Measurements from ENCODE around the gene UVRAG.

Gene UVRAG

DNA sequence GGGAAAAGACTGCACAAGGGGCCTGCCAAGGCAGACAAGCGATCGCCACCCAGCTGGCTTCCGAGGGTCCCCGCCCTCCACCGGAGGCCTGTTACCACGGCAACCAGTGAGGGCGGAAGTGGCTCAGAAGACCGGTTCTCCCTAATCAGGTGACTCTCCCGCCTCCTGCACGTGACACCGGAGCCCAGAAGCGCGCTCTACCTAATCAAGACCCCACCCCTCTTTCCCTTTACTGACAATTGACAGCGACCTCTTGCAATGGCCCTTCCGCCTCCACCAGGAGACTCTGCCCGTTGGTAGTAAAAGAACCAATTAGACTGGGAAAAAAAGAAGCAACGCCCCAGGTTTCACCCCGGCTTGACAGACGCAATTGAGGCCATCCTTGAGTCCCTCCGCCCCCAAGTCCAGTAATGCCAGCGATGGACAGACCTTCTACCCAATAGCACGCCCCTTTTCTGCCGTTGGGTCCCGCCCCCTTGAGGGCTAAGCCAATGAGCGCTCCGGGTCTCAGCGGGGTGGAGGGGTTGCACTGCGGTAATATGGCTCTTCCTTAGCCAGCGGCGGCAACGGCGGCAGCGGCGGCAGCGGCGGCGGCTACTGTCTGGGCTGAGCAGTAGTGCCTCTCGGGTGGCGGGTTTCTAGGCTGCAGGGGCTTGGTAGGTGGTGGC is at the start of gene UVRAG:
Gene UVRAG (plus strand): TSS at position 534 of the 668 bp plus-strand sequence. CDS start 198 bp downstream, outside the sequence.
- peak; percentile 99 for DNase-seq

DNA sequence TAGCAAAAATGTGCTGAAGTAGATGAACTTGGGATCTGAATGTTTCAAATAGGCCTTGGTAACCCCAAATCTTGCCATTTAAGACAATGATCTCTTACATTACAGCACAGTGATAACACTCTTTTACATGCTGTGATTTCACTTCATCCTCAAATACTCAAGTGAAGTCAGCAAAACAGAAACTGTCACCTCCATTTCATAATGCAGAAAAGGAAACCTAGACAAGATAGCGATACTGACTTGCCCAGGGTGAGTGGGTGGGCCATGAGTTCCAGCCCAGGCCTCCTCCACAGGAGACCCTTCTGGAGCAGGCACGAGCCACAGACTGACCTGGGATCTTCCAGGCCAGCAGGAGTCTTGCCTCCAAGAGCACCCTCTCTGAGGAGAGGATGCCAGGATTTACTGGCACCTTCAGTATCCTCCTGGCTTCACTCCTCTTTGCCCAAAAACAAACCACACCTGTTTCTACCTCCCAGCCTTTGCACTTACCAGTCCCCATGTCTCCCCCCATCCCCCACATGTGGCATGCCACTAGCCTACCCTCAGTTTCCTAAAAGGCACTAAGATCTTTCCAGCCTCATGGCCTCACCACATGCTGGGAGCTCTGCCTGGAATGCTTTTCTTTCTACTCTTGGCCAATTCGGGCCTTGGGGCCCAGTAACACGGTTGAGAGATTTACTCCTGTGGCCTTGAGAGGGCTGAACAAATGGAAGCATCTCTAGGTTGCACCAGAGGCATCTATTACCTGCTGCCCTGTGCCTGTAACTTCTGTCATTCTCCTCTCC is 48.4 kb upstream of the UVRAG start:
- DNase-seq = no peak

DNA sequence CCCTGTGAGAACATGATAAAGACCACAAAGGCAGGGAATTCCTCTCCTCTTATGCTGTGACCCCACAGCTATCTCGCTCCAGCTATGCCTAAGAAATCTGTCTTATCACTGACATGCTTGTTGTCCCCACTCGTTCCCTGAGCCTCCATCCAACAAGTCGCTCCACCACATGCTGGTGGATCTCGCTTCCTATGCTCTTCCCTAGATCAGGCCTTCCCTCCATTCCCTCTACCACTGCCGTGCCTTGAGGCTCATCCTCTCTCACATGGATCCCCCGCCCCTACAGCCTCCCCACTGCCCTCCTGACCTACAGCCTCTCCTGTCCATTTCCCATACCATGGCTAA is 47.8 kb upstream of the UVRAG start:
- no peak for DNase-seq

DNA sequence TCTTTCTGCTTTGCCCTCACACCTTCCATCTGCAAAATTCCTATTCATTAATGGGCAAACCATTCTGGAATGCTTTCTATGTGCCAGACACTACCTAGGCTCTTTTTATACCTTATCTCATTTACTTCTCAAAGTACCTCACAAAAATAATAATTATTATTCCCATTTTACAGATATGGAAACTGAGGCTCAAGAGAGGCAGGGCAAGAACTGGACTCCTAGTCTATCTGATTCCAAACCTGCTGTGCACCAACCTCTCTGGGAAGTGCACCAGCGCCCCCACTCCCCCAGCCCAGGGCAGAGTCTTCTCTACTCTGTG is 47.3 kb upstream of the UVRAG start:
- no peak for DNase-seq

DNA sequence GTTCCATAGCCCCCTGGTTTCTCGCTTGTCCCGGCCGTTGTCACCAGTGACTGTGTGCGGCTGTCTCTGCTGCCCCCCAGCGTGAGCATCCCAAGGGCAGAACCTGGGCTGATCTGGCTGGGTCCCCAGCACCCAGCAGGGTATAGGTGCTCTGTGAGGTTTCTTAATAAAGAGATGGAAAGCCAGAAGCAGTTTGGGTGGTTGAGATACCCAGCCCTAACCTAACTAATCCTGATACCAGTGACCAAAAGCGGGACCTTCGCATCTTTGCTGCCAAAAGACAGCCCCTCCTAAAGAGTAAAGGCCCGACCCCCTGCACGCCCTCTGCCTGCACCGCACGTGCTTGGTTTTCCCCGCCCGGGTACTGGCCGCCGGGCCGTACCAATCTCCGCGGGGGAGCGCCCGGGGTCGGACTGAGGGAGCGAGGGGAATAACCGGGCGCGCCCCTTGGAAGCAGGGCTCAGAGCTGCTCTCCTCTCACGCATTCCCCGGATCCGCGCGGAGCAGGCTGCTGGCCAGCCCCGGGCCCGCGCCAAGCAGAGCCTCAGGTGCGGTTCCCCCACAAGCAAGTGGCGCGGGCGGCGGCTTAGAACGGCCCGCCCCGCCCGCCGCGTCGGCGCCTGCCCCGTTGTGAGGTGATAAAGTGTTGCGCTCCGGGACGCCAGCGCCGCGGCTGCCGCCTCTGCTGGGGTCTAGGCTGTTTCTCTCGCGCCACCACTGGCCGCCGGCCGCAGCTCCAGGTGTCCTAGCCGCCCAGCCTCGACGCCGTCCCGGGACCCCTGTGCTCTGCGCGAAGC is 46.7 kb upstream of the UVRAG start, which contains the start of gene DGAT2:
Gene DGAT2 (plus strand): TSS at position 667 of the 797 bp plus-strand sequence. CDS start 214 bp downstream, outside the sequence.
- DNase-seq = peak; percentile 74

DNA sequence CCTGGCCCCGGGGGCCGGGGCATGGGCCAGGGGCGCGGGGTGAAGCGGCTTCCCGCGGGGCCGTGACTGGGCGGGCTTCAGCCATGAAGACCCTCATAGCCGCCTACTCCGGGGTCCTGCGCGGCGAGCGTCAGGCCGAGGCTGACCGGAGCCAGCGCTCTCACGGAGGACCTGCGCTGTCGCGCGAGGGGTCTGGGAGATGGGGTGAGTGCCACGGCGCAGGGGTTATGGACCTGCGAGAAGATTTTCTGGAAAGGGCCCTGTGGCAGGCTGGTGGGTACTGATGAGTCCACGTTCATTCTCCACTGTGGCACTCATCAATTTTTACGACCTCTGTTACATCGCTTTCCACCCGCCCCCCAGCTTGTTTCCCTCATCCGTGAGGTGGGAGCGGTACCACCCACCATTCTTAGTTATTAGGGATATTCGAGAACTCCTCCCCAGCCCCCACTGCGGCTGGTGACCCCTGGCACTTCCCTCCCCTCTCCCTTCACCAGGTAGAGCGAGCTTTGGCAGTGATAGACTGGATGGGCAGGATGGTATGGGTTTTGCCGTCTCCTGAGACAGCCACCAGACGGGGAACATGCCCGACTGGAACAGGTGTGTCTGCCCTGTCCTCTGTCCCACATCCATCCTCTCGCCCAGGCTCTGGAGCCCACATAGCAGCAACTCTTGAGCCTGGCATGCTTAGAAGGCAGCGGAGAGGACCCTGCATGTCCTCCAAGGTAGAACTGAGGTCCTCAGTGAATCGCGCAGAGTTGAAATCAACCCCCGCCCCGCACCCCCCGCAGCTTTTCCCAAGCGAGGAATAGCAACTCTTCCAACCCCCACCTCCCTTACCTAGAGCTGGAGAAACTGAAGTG is 45.9 kb upstream of the UVRAG start:
- DNase-seq = no peak

DNA sequence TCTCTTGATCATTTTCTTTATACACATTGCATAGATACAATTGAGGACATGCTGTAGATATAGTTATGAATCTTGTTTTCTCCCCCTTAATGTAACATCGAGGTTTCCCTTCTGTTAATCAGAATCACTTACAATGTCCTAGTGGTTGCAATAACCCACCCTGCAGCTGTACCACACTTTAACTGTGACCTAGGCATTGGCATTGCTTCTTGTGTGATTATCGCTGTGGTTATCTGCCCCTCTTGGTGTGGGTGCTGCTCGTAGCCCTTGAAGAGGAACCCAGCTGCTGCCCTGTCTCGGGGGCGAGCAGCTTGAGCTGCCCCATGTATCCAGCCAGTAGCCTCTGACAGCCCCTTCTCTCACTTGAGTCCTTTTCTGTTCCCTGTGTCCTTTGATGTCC is 44.9 kb upstream of the UVRAG start:
- no peak for DNase-seq

DNA sequence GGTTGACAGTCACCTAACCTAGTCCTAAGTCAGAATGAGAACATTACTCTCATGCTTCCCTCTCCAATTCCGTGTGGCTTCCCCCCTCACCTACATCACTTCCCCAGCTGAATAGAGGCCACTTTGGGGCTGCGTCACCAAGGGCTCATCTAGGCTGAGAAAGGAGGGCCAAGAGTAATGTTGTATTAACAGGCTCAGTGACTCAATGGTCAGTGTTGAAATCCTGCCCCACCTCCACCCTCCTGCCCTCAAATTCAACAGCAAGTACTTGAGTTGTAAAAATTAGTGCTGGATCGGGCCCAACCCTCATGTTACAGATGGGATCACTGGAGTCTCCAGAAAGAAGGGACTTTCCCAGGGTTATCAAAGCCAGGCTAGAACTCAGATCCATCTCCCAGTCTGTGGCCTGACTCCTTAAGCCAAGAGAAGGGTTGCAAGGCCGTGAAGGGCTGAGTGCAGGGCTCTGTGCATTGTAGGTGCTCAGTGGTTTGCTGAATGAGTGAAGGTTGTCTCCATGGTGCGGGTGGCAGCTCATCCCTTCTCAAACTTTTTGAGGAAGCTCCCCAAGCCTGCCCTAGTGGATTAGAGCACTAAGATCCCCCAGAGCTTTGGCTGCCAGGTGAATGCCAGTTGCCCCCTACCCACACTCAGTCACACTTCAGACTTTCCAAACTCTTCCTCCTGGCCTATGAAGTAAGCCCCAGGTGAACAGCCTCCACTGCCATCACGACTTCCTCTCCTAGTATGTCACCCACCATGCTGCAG is 43.2 kb upstream of the UVRAG start:
- DNase-seq = no peak

DNA sequence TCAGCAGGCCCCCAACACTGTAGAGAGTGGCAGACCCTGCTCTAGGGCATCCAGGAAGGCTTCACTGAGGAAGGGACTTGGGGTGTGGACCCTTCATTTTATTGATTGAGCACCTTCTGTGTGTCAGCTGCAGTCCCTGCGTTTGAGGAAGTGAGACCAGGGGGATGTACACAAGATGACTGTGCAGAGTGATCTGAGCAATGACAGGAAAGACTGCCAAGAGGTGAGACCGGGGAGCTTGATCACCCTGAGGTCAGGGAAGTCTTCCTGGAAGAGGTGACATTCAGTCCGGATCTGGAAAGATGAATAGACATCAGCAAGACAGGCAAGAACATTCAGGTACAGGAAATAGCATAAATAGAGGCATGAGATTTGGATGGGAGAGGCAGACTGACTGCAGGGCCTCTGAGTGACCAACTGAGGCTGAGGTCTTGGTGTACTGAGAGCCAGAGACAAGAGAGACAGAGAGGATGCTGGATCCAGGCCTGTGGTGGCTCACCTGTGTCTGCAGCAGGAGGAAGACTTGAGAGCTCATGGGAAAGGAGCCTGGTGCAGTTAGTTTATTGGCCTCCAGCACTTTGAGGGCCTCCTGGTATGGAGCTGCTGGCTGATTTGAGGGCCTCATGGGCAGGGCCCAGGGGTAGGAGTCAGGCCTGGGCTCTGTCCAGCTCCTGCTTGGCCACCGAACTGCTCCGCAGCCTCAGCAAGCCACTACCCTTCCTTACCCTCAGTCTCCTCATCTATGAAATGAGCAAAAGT is 41.2 kb upstream of the UVRAG start:
- DNase-seq = no peak

DNA sequence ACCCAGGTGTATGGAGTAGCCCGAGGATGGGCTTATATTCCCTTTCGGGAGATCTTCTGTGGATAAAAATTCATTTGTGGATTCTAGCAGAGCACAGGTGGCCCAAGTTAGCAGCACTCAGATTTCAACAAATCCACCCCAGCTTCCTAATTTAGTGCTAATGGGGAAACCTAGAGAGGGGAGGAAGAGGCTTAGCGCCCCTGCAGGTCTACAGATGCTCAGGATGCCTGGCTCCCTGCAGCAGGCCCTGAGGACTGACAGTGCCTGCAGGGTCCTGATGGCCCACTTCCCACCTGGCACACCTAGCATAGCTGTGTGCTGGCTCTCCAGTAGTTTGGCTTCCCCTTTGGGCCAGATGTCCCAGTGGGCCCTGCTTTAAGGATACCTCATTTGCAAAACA is 40.0 kb upstream of the UVRAG start:
- no peak for DNase-seq

DNA sequence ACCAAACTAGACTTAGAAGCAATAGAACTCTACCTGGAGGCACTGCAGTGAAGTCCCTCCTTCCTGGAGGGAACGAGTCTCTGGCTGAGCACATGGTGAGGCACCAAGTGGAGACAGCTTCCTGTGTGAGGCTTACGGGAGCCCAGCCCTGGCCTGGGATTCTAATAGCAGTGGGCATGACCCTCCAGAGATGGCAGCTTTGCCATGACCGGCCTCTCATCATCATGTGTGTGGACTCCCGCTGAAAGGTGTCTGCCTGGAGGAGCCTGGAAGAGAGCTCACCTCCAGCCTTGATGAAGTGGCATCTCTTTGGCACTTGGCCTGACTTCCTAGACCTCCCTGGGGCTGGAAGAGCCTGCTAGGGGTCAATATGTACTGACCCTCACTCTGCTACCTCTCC is 38.5 kb upstream of the UVRAG start:
- DNase-seq = no peak

DNA sequence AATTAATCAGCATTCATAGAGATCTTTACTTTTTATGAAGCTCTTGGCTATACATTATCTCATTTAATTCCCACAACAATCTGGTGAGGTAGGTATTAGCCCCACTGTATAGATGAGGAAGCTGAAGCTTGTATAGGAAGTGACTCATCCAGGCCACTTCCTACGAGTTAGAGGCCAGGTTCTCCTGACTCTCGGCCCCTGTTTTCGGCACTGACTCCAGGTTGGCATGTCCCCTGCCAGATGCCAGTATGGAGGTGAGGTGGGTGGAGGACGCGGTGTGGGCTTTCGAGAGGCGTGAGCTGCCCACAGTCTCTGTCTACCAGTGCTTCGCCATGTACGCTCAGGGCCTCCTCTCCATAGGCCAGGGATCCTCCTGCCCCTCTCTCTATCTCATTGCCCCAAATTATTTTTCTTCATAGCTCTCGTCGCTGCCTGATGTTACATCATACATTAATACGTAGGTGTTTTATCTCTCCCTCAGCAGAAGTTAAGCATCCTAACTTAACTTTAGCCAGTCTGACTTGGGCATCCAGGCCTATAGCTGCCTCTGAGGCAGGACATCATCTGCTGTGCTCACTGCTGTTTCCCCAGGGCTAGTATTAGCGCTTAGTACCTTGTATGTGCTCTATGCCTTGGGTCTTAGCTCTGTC is 37.4 kb upstream of the UVRAG start:
- no peak for DNase-seq

DNA sequence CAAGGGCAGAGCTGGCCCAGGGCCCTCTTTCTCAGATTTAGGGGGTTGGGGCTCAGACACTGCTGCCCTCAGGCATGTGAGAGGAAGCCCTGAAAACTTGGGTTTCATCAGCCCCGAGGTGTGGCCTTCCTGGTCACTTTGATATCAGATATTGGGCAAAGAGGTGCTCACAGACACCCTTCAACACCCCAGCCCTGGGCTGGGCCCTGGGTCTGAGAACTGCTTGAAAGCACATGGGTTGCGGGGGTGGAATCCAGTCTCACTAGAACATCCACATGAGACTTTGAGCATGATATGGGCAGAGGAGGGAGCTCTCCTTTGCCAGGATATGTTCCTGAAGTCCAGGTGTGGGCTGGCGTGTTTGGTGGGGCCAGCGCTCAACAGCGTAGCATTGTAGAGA is 36.0 kb upstream of the UVRAG start:
- DNase-seq = no peak

DNA sequence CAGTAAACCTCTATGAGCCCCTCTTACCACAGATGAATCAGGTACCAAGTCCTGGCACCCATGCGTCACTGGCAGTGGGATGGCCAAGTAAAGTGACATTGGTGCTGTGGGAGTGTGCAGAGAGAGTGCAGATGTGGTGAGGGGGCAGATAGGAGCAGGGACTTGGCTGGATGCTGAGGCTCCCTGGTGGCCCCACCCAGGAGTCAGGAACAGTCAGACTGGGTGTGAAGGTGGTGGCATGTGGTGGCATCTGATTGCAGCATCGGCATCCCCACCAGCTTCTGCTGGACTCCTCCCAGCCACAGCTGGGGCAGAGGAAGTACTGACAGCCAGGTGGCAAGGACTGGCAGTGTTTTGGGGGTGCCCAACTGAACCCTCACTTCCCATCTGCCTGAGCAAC is 35.0 kb upstream of the UVRAG start:
- no peak for DNase-seq

DNA sequence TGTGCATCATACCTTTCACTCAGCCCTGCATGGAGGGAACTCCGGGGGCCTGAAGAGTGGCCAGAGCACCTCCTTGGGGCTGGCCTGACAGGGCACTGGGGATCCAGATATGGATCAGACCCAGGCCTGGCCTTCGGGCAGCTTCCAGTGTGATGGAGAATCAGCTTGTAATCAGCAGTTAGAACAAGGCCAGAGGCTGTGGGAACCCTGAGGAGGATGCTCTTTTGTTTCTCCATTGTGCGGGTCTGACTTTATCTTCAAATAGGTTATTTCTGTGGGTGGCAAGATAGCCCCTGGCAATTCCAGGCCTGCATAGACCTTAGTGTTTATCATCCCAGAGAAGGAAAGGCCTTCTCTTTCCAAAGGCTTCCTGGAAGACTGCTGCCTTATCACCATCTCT is 34.1 kb upstream of the UVRAG start:
- DNase-seq = no peak

DNA sequence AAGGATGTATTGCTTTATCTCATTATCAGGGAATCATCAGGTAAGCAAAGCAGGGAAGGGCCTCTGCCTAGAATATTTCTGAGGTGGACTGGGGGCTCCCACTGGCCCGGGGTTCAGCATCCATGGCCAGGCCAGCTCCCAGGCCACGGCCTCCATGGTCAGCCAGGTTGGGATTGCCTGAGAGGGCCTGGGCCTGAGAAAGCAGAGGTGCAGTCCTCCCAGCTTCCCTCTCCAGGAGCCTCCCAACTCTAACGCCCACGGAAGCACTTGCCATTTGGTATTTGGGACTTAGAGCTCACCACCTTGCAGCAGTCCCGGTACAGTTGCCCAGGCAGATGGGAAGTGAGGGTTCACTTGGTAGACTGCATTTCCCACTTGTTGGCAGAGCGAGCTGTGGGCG is 33.7 kb upstream of the UVRAG start:
- DNase-seq = no peak

DNA sequence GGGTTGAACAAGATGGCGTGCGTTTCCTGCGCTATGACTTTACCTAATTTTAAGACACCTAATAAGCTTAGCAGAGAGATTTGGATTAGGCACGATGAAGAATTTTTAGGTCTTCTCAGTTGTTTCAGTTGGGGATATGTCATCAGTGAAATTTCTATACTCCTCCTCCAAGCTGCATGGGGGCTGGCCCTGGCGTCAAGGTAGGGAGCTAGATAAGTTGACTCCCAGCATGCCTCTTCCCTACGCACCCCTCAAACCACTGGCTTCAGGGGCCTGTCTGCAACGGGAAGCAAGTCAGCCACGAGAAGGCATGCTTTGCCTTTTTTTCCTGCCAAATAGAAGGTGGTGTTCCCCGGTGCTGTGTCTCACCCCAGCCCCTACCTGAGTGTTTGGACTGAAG is 33.2 kb upstream of the UVRAG start:
- DNase-seq = no peak

DNA sequence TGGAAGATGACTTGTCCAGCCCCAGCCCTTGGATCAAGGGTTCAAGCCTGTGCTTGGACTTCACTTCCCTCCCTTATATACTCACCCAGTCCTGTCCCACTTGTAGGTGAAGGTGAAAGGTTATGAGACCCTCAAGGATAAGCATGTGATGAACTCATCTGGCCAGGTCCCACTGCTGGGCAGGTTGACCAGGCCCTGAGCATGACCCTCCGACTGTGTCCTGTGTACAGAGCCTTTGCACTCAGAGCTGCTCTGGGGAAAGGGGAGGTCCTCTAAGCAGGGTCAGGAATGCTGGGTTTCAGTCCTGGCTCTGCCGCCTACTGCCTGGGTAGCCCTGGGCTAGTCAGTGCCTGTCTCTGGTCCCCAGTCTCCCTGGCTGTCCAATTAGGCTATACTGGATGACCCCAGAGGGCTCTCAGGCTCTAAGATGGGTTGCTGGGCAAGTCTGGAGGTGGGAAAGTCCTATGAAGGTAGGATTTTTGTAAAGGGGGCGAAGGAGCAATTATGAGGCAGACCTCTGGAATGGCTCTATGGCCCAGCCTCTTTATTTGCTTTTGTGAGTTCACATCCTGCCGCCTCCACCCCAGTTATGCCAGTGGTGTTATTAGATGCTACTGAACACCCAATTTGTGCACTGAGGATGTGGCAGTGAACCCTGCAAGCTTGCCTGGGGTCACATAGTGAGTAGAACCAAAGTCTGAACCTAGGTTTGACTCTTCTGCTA is 32.3 kb upstream of the UVRAG start:
- DNase-seq = no peak

DNA sequence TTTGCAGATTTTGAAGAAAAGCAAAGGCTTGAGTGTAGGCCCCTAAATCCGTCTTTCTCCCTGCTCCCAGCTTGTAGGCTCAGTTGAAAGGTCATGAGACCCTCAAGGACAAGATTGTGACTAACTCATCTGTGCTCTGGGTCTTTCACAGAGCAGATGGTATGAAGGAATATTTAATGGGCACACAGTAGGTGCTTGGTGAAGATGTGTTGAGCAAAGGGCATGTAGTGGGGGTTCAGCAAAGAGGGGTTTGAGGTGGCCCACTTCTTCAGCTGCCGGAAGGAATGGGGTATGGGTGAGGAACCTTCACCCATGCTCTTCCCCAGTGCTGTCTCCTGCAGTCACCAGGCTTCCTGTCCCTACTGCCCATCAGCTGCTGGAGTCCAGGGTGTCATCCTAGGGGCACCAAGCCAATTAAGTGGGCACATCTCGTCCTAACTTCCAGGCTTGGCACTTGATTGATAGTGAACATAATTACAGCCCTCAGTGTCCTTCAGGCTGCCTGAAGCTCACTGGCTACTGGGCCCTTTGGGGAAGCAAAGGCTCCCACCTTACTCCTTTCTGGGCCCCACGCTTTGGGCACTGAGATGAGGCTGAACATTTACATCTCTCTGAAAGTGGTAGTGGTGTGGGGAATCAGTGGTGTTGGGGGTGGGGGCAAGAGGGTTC is 31.5 kb upstream of the UVRAG start:
- no peak for DNase-seq

DNA sequence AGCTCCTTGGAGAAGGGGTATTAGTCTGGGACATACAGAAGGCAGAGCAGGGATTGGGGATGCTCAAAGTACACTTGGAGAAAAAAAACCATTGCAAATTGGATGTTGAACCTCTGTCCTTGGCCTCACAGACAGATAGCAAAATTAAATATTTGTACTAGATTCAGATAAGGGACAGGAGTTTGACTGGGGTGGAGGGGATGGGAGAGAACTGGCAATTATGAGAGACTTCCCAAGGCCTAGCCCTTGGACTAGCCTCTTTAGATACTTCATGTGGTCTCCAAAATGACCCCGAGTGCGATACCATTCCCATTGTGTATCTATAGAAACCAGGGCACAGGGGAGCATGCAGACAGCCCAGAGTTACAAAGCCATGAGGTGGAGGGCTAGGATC is 30.9 kb upstream of the UVRAG start:
- no peak for DNase-seq

Data from stimulated activated CD4-positive, alpha-beta T cell treated with anti-CD3 and anti-CD28 coated beads, Interleukin-4, amount 100 ng/mL, for 24 hours (primary cell).